ENCODE measurements around the gene ARID3A. TPM values are rescaled to one million over a fixed set of nuclear protein-coding genes. Genes with fewer than 3 reads are reported as not detected.
"Not testable (repeated sequence)": the region's sequence is repeated elsewhere in the genome, so short reads cannot be mapped to it uniquely, and the experiment has no call there.

ARID3A gene, protein sequence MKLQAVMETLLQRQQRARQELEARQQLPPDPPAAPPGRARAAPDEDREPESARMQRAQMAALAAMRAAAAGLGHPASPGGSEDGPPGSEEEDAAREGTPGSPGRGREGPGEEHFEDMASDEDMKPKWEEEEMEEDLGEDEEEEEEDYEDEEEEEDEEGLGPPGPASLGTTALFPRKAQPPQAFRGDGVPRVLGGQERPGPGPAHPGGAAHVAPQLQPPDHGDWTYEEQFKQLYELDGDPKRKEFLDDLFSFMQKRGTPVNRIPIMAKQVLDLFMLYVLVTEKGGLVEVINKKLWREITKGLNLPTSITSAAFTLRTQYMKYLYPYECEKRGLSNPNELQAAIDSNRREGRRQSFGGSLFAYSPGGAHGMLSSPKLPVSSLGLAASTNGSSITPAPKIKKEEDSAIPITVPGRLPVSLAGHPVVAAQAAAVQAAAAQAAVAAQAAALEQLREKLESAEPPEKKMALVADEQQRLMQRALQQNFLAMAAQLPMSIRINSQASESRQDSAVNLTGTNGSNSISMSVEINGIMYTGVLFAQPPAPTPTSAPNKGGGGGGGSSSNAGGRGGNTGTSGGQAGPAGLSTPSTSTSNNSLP
- total RNA-seq, result 5.0 TPM
- long read RNA-seq, partial matches to known transcripts, result 2 of 6 reads
- long read RNA-seq, other reads (novel, unspliced or antisense), result 4 of 6 reads

GRCh38 chr19:925526-926322, at the start of gene ARID3A:
ARID3A (plus strand) TSS chr19:926035; CDS start chr19:929529, 3,494 bp downstream.
- peak; percentile 85 for ATAC-seq (ENCODE audit: poor library complexity)
- intact Hi-C loops (cut with DNase I), result no loop called here
- peak; percentile 88 for DNase-seq

GRCh38 chr19:876089-876488, 49.7 kb upstream of the ARID3A start:
- intact Hi-C loops (cut with DNase I), result no loop called here
- DNase-seq (no peak), ATAC-seq (ENCODE audit: poor library complexity) (no peak)

DNA sequence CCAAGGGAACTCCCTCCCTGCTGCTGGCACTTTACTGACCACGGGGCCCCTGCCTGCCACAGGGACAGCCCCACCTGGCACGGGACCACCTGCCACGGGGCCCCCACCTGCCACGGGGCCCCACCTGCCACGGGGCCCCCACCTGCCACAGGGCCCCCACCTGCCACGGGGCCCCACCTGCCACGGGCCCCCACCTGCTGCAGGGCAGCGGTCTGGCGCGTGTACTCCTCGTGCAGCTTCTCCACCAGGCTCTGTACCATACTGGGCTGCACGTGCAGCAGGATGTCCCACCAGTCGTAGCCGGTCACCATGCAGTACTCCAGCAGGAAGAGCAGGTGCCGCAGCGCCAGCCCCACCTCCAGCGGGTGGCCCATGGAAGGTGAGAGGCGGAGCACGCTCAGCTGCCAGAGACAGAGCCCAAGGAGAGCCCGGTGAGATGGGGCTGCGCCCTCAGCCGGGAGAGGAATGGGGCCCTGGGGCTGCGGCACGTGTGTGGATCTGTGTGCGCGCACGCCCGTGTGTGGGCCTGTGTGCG, 49.0 kb upstream of the ARID3A start:
- ATAC-seq (ENCODE audit: poor library complexity), result no peak
- intact Hi-C loops (cut with DNase I), result no loop called here
- no peak for DNase-seq

DNA sequence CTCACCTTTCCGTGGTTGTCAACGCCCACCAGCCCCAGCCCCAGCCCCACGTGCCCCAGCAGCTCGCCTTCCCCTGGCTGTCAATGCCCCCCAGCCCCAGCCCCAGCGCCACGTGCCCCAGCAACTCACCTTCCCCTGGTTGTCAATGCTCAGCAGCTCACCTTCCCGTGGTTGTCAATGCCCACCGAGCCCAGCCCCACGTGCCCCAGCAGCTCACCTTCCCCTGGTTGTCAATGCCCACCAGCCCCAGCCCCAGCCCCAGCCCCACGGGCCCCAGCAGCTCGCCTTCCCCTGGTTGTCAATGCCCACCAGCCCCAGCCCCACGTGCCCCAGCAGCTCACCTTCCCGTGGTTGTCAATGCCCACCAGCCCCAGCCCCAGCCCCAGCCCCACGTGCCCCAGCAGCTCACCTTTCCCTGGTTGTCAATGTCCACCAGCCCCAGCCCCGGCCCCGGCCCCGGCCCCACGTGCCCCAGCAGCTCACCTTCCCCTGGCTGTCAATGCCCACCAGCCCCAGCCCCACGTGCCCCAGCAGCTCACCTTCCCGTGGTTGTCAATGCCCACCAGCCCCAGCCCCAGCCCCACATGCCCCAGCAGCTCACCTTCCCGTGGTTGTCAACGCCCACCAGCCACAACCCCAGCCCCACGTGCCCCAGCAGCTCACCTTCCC, 47.7 kb upstream of the ARID3A start:
- ATAC-seq (ENCODE audit: poor library complexity); intact Hi-C loops (cut with DNase I); DNase-seq: not testable (repeated sequence)

GRCh38 chr19:878751-879561, 46.9 kb upstream of the ARID3A start:
- intact Hi-C loops (cut with DNase I); ATAC-seq (ENCODE audit: poor library complexity); DNase-seq: not testable (repeated sequence)

GRCh38 chr19:879711-880438, 46.0 kb upstream of the ARID3A start:
- ATAC-seq (ENCODE audit: poor library complexity) (no peak), DNase-seq (no peak)
- intact Hi-C loops (cut with DNase I), result no loop called here

- DNase-seq (no peak), ATAC-seq (ENCODE audit: poor library complexity) (no peak)
- intact Hi-C loops (cut with DNase I), result no loop called here
Measured at GRCh38 chr19:881385-882071, 44.3 kb upstream of the ARID3A start.

GRCh38 chr19:882871-883497, 42.9 kb upstream of the ARID3A start:
- intact Hi-C loops (cut with DNase I), result no loop called here
- ATAC-seq (ENCODE audit: poor library complexity), result no peak
- no peak for DNase-seq

DNA sequence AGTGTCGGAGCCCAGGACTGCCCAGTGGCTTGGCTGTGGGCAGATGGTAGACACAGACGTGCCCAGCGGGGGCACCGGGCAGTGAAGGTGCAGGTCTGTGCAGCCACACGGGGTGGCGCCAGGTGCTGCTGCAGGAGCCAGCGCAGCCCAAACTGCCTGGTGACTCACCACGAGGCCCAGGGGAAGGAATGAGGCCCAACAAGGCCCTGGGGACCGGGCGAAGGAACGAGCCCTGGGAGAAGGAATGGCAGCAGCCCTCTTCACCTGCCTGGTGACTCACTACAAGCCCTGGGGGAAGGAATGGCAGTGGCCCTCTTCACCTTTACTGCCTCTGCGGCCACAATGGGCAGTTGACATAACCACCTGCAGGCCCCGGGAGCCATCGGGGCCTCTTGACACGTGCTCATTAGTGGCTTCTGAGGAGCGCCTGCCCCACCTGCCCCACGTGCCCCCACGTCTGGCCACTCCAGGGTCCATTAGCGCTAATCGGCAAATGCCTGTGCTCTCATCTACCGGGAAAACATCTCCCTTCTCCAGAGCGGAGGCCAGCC, 42.1 kb upstream of the ARID3A start:
- ATAC-seq (ENCODE audit: poor library complexity), result peak; percentile 11
- intact Hi-C loops (cut with DNase I), result no loop called here
- DNase-seq, result no peak

GRCh38 chr19:884420-885211, 41.2 kb upstream of the ARID3A start:
- intact Hi-C loops (cut with DNase I), result no loop called here
- no peak for DNase-seq

DNA sequence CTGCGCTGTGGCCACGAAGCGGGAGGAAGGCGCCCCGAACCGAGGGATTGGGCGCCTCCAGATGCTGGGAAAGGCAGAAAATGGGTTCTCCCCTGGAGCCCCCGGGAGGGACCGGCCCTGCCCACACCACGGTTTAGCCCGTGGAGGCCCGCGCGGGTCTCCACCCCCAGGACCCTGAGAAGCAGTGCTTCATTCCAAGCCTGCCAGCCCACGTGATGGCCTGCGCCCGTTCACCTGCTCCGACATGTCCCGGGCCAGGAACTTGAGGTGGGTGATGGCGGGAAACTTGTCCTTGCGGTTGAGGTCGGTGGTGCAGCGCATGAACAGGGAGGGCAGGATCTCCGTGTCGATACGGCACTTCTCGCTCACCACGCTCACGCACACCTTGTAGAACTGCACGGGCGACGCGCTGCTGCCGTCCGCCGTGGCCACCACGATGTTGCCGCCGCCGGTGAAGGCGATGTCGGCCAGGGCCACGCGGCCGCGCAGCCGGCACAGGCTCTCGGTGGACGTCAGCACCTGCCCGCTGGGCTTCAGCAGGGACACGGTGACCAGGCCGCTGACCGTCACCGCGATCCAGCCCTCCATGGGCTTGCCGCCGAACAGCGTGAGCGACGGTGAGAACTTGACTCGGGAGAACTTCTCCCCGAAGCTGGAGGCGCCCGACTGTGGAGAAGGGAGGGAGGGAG, 40.2 kb upstream of the ARID3A start:
- DNase-seq (no peak), ATAC-seq (ENCODE audit: poor library complexity) (no peak)
- intact Hi-C loops (cut with DNase I), result no loop called here

More at GRCh38 chr19:884420-885211, 41.2 kb upstream of the ARID3A start:
- ATAC-seq (ENCODE audit: poor library complexity), result no peak

DNA sequence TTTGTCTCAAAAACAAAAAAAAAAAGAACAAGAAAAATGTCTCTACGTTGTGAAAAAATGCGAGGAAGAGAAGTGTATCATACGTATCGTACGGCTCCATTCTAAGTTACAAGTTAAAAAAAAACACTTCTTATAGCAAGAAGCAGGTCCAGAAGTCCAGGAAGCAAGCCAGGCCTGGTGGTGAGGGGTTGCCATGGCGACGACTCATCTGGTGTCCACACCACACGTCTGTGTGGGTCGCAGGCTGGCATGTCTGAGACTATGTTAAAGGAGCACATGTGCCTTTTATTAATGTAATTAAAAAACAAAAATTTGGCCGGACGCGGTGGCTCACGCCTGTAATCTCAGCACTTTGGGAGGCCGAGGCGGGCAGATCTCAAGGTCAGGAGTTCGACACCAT, 38.8 kb upstream of the ARID3A start:
- intact Hi-C loops (cut with DNase I), result no loop called here
- DNase-seq, result no peak
- no peak for ATAC-seq (ENCODE audit: poor library complexity)

GRCh38 chr19:887599-887998, 38.2 kb upstream of the ARID3A start:
- no peak for ATAC-seq (ENCODE audit: poor library complexity)
- intact Hi-C loops (cut with DNase I), result no loop called here
- DNase-seq, result no peak

DNA sequence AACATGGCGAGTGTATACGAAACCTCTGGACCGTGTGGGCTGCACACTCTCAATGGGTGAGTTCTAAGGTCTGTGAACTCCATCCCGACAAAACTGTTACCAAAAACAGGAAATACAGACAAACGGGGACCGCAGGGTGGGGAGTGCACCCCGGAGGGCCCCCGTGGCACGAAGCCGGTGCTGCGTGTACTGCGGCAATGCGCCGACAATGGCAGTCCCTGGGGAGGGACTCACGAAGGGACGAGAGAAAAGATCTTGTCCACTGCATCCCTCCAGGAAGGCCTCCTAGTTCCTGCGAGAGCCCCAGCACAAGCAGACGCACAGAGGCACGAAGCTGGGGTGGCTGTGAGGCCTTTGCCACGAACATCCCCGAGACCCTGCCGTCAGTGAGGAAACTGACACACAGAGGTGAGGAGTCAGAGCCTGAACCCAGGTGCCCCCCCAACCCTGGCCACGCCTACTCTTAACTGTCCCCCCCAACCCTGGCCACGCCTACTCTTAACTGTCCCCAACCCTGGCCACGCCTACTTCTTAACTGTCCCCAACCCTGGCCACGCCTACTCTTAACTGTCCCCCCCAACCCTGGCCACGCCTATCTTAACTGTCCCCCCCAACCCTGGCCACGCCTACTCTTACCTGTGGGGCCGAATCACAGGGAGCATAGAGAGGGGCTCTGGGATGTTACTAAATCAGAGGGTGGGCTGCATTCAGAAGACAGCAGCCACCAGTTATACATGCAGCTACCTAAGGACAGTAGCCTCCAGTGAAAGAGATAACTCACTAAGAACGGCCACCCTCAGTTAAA, 37.1 kb upstream of the ARID3A start:
- no peak for DNase-seq
- intact Hi-C loops (cut with DNase I), result no loop called here

More for the DNA sequence above, 37.1 kb upstream of the ARID3A start:
- no peak for ATAC-seq (ENCODE audit: poor library complexity)

Data from Right ventricle myocardium superior (tissue), 1 donor.